Adrenal gland (tissue), 12 donors: Measurements from ENCODE around the gene EFNA5. TPM values are rescaled to one million over a fixed set of nuclear protein-coding genes. Genes with fewer than 3 reads are reported as not detected.

Experiments
- DNase-seq, 7 donors: peaks; one replicate each; pipeline ENCODE4 v3.0.0-alpha.2; 2019 to 2020
- H3K27ac ChIP-seq, 5 donors: fragments of 200-600 bp; sonication (generic) in 4 of 5; 1 replicate in 3 of 5; 2 replicates in 2 of 5; pipeline versions ENCODE4 v1.5.1 to v1.8.0; 2016 to 2020; ENCODE audit warnings: mild to moderate bottlenecking in 1 of 5
- H3K27me3 ChIP-seq: fragments of 200-600 bp; 2 replicates; pipeline ENCODE4 v1.8.0; 2021
- H3K36me3 ChIP-seq, 2 donors: fragments of 200-600 bp; replicated peaks in 1 of 2; 1 replicate in 1 of 2; 2 replicates in 1 of 2; pipeline versions ENCODE4 v1.5.1 to v1.8.0; 2018 to 2022
- H3K4me1 ChIP-seq, 2 donors: fragments of 200-600 bp; replicated peaks in 1 of 2; 1 replicate in 1 of 2; 2 replicates in 1 of 2; pipeline versions ENCODE4 v1.5.1 to v1.8.0; 2018 to 2021
- H3K4me3 ChIP-seq, 4 donors: fragments of 200-600 bp; sonication (generic) in 3 of 4; one replicate each; pipeline ENCODE4 v1.5.1; 2016 to 2018
- H3K9me3 ChIP-seq, 3 donors: fragments of 200-600 bp; sonication (generic) in 1 of 3; replicated peaks in 1 of 3; 1 replicate in 2 of 3; 2 replicates in 1 of 3; pipeline versions ENCODE4 v1.5.1 to v1.8.0; 2016 to 2021
- POLR2A ChIP-seq, 2 donors: fragments of 450-650 bp; IDR thresholded peaks; one replicate each; pipeline ENCODE4 v1.6.1; 2017; ENCODE audit warnings: antibody characterized with exemption in 2 of 2, mild to moderate bottlenecking in 2 of 2, moderate library complexity in 1 of 2
- WGBS, 4 donors: extraction: QIAGEN DNeasy Blood & Tissue Kit in 2 of 4; methylation state at CpG; one replicate each; pipeline versions ENCODE4 v1.1.5 to v1.1.7; 2013 to 2017; 5-methylcytosine and 5-hydroxymethylcytosine counted together
- intact Hi-C, 2 donors: fragments of 100-400 bp; cut with DNase I; formaldehyde crosslinking; loops; one replicate each; pipeline versions ENCODE4 v1.14.1 to v1.15.0; 2022 to 2023
- polyA plus RNA-seq, 3 donors: library from polyadenylated mRNA; stranded (reverse); fragments of 200-250 nt in 2 of 3; fragments of 350-450 nt in 1 of 3; fragmentation: Illumina TruSeq in 1 of 3; extraction: RNeasy Lipid Tissue Mini Kit (QIAGEN cat#74804) in 1 of 3; gene quantifications; one replicate each; pipeline ENCODE4 v1.2.3, GENCODE V29; 2013 to 2014
- total RNA-seq, 9 donors: library from RNA; depleted of rRNA in 4 of 9; stranded (reverse); fragments of >200 nt in 4 of 9; fragments of 120-200 nt in 1 of 9; fragmentation: NEBNext Ultra II Directional in 1 of 9; extraction: Animal tissue kit (Norgen Biotek cat#: 25700) in 1 of 9; gene quantifications; one replicate each; pipeline versions ENCODE4 v1.1.0 to v1.2.4, GENCODE V29; 2013 to 2023
- TF ChIP-seq, protein P1 (sequence below), 6 experiments: fragments of 450-650 bp in 4 of 6; fragments of 200-600 bp in 2 of 6; sonication (generic) in 1 of 6; IDR thresholded peaks; 1 replicate in 5 of 6; 2 replicates in 1 of 6; pipeline versions ENCODE4 v1.5.1 to v1.8.0; 2016 to 2021; ENCODE audit warnings: antibody characterized with exemption in 6 of 6, mild to moderate bottlenecking in 2 of 6, moderate library complexity in 1 of 6
- donor health status: healthy with polysubstance abuse.
- donor health status: Bipolar disorder and iron deficiency.
- donor health status: DM: yes; HTN: yes; CAD: no.
- donor health status: DM: no; HTN: no; CAD: no.
- donor health status: DM: no; HTN: no; CAD: no.
- donor health status: DM: yes; HTN: yes; CAD: no.

Gene EFNA5
- total and polyA plus RNA-seq, 12 donors: 0.06 to 11.8 (median 1.6) TPM

DNA sequence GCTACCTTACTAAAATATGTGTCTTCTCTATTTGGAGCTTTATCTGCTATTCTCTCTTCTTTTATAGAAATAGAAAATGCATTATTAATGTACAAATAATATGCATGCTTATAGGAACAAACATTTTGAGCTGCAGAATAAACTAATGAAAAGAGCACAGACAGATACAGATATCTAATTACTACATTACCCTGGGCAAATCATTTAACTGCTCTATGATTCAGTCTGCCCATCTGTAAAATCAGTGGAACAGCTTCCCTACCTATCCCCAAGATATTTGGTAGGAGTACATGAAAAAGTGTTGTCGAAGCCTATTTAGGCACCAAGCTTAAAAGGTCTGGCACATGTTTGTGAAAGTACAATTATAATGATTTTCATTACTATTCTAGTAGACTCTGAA is 166.3 kb downstream of the EFNA5 start:
- intact Hi-C loops: no loop called here
- 36 to 100% (median 90%) methylated on average over 1 of the region's 1 CpG for WGBS, 4 donors
- DNase-seq: no peak

DNA sequence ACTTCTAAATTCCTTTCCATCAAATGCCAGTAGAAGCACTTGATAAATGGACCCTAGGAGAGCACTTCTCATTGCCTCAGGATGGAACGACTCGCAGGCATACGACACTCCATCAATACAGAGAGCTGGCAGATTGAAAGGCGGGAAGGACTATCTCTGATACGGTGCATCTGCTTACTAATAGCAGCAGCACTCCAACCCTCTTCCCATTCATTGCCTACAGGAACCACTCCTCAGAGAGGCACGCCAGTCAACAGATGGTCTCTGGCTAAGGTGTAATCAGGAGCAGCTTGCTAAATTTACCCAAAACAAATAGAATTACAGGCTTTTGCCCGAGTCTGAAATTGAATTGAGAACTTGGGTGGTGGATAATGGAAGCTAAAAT is 168.1 kb downstream of the EFNA5 start:
- H3K27me3 ChIP-seq: no peaks in the 10 kb centered on the region
- 76 to 90% (median 80%) methylated on average over 5 to 7 of the region's 7 CpGs for WGBS, 4 donors
- no peak overlapping the region for H3K4me3 ChIP-seq
- no peaks in the 10 kb centered on the region for H3K36me3 ChIP-seq
- no peak overlapping the region for H3K27ac ChIP-seq
- TF ChIP-seq POLR2A (IDR thresholded peaks at IDR 0.05): no peak
- no peaks in the 10 kb centered on the region for H3K4me1 ChIP-seq
- intact Hi-C loops: no loop called here
- no peaks in the 10 kb centered on the region for H3K9me3 ChIP-seq
- no peak for DNase-seq

More for the DNA sequence above, 166.3 kb downstream of the EFNA5 start:
- Histone ChIP-seq H3K27ac (no peak overlapping the region), H3K36me3 (no peaks in the 10 kb centered on the region), H3K4me1 (no peaks in the 10 kb centered on the region), H3K9me3 (no peaks in the 10 kb centered on the region), H3K27me3 (no peaks in the 10 kb centered on the region), H3K4me3 (no peak overlapping the region)
- TF ChIP-seq, protein P1, sequence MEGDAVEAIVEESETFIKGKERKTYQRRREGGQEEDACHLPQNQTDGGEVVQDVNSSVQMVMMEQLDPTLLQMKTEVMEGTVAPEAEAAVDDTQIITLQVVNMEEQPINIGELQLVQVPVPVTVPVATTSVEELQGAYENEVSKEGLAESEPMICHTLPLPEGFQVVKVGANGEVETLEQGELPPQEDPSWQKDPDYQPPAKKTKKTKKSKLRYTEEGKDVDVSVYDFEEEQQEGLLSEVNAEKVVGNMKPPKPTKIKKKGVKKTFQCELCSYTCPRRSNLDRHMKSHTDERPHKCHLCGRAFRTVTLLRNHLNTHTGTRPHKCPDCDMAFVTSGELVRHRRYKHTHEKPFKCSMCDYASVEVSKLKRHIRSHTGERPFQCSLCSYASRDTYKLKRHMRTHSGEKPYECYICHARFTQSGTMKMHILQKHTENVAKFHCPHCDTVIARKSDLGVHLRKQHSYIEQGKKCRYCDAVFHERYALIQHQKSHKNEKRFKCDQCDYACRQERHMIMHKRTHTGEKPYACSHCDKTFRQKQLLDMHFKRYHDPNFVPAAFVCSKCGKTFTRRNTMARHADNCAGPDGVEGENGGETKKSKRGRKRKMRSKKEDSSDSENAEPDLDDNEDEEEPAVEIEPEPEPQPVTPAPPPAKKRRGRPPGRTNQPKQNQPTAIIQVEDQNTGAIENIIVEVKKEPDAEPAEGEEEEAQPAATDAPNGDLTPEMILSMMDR (IDR thresholded peaks at IDR 0.05): no peak
- TF ChIP-seq POLR2A (IDR thresholded peaks at IDR 0.05): no peak

DNA sequence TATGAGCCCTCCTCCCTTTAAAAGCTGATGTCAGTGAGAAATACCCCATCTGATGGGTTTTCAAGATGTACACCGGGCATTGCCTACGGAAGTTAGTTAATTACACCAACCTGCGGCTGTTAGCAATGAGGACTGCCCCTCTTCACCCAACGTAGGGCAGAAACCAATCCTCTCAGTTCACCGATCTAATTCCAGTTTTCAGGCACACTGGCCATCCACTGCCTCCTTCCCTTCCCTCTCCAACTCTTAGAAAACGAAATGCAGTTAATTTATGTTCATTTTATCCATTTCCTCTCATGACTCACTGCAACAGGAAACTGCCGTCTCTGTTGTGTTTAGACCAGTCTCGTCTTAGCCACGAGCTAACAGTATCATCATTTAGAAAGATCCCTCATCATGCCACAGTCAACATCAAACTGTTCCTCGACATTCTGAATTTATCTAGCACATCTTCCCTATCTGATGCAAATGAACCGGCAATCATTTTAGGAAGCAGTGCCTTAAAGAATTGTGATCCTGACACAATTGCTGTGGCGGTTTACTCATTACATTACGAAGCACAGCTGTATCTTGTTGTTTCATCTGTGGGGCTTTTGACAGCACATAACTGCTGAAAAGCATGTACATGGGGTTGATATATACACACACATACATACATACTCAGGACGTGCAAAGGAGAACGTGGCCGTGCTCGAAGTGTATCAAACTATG is 168.6 kb downstream of the EFNA5 start:
- WGBS, 4 donors: 64 to 76% (median 71%) methylated on average over 17 of the region's 17 CpGs
- intact Hi-C loops: no loop called here
- H3K4me1 ChIP-seq: no peaks in the 10 kb centered on the region
- TF ChIP-seq POLR2A (IDR thresholded peaks at IDR 0.05): no peak
- TF ChIP-seq, protein P1 (IDR thresholded peaks at IDR 0.05): no peak
- H3K27ac ChIP-seq: no peak overlapping the region
- no peak overlapping the region for H3K4me3 ChIP-seq
- no peaks in the 10 kb centered on the region for H3K9me3 ChIP-seq
- no peaks in the 10 kb centered on the region for H3K27me3 ChIP-seq
- H3K36me3 ChIP-seq: no peaks in the 10 kb centered on the region
- DNase-seq: no peak

DNA sequence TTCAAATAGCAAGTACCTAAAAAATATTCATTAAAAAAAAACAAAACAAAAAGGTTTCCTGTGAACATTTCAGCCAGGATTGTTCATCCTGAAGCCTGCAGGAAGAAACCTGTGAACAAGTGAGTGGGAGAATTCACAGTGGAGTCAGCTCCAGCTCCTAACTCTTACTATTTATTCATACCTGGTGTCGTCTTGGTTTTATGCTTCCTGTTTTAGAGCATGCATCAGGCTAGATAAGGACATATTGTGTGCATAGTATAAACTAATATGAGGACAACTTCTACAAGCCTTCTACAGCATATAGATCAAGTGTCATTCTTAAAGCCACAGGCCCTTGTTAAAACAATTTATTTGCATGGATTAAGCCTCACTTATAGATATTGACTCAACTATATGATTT is 169.9 kb downstream of the EFNA5 start:
- H3K36me3 ChIP-seq: no peaks in the 10 kb centered on the region
- DNase-seq: no peak
- H3K27me3 ChIP-seq: no peaks in the 10 kb centered on the region
- H3K4me1 ChIP-seq: no peaks in the 10 kb centered on the region
- intact Hi-C loops: no loop called here
- H3K27ac ChIP-seq: no peak overlapping the region
- no peak overlapping the region for H3K4me3 ChIP-seq
- H3K9me3 ChIP-seq: no peaks in the 10 kb centered on the region
- TF ChIP-seq, protein P1 (IDR thresholded peaks at IDR 0.05): no peak
- no peak for TF ChIP-seq POLR2A (IDR thresholded peaks at IDR 0.05)
- WGBS, 4 donors: 40 to 77% (median 53%) methylated on average over 1 of the region's 1 CpG

DNA sequence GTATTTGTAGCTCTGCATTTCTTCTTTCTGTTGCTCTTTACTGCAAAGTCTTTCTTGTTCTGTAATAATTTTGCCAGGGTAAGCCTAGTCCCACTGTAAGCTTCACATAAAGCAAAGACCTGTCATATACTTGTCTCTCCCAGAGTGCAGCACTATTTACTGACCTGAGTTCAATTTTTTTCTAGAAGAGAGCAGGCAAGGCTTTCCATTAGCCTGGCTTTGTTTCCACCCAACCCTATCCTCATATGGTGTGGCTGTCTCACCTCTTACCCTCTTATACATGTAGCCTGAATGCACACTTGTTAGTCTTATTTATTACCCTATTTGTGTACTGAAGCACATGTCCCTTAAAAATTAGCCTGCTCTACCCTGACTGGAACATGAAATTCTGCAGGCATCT is 170.4 kb downstream of the EFNA5 start:
- intact Hi-C loops: no loop called here
- no peaks in the 10 kb centered on the region for H3K9me3 ChIP-seq
- no peaks in the 10 kb centered on the region for H3K27me3 ChIP-seq
- H3K36me3 ChIP-seq: no peaks in the 10 kb centered on the region
- no peaks in the 10 kb centered on the region for H3K4me1 ChIP-seq
- no peak for TF ChIP-seq POLR2A (IDR thresholded peaks at IDR 0.05)
- TF ChIP-seq, protein P1 (IDR thresholded peaks at IDR 0.05): no peak
- DNase-seq: no peak
- H3K4me3 ChIP-seq: no peak overlapping the region
- no peak overlapping the region for H3K27ac ChIP-seq
